ENCODE data around the gene VRK2. TPM values are rescaled to one million over a fixed set of nuclear protein-coding genes. Genes with fewer than 3 reads are reported as not detected.
A peak's percentile ranks its signal among the peaks of the same experiment; 100 is the strongest.

The VRK2 gene
- total and polyA plus RNA-seq, 2 experiments from 2014 or later, result 19.0 to 22.5 TPM

- ATAC-seq, result no peak
- H3K4me2 ChIP-seq, result peak overlapping the region; percentile 72
- peak overlapping the region; percentile 79; the same call in 1 of the 2 replicates for H2AFZ ChIP-seq
These were observed 848 bp downstream of the VRK2 start for GRCh38 chr2:58047373-58047935.

GRCh38 chr2:58047961-58048360 lies 1.4 kb downstream of the VRK2 start:
- Mint-ChIP-seq H3K4me3 (peak overlapping the region; percentile 80), H3K27ac (no peak overlapping the region), H3K4me1 (peaks cover 29% of the 10 kb centered on the region), H3K36me3 (ENCODE audit: low read depth) (peaks cover 5% of the 10 kb centered on the region), H3K27me3 (ENCODE audit: insufficient read depth, low read depth, poor library complexity) (no peaks in the 10 kb centered on the region), H3K9me3 (no peaks in the 10 kb centered on the region)
- TF ChIP-seq EZH2phosphoT487 (IDR thresholded peaks at IDR 0.05; ENCODE audit: unreplicated experiment) (no peak), NANOG (IDR thresholded peaks at IDR 0.05; ENCODE audit: borderline replicate concordance) (no peak), ETS1 (IDR thresholded peaks at IDR 0.05) (no peak), EZH2 (IDR thresholded peaks at IDR 0.05; ENCODE audit: low read depth, unreplicated experiment) (no peak), POLR2AphosphoS5 (IDR thresholded peaks at IDR 0.05; ENCODE audit: low read depth) (no peak), CREB1 (CRISPR knock-in tag; IDR thresholded peaks at IDR 0.05; ENCODE audit: low read depth) (no peak), ZNF331 (CRISPR knock-in tag; IDR thresholded peaks at IDR 0.05; ENCODE audit: low read depth) (no peak)
- H3K4me3 ChIP-seq, result peak overlapping the region; percentile 52
- no peak overlapping the region for H2AFZ ChIP-seq
- ATAC-seq, result no peak
- DNase-seq (ENCODE audit: low spot score), result no peak
- H3K4me2 ChIP-seq, result peak overlapping the region; percentile 72
- H3K27me3 ChIP-seq (ENCODE audit: insufficient read depth), result no peaks in the 10 kb centered on the region
- H3K36me3 ChIP-seq (ENCODE audit: insufficient read depth), result no peaks in the 10 kb centered on the region
- no peaks in the 10 kb centered on the region for H3K9me2 ChIP-seq (ENCODE audit: insufficient read depth)
- H3F3A ChIP-seq (replicated peaks; ENCODE audit: low read depth), result peaks cover 7% of the 10 kb centered on the region
- peaks cover 16% of the 10 kb centered on the region for H3K79me2 ChIP-seq (replicated peaks; ENCODE audit: insufficient read depth)
- no peaks in the 10 kb centered on the region for H4K20me1 ChIP-seq (replicated peaks; ENCODE audit: insufficient read depth)
- H3K27ac ChIP-seq (ENCODE audit: low read depth), result no peak overlapping the region
- peaks cover 36% of the 10 kb centered on the region for H3K4me1 ChIP-seq (ENCODE audit: insufficient read depth)

More at GRCh38 chr2:58047373-58047935, 848 bp downstream of the VRK2 start:
- Mint-ChIP-seq H3K36me3 (ENCODE audit: low read depth) (peaks cover 5% of the 10 kb centered on the region), H3K4me3 (peak overlapping the region; percentile 80), H3K27ac (peak overlapping the region; percentile 93), H3K9me3 (no peaks in the 10 kb centered on the region), H3K27me3 (ENCODE audit: insufficient read depth, low read depth, poor library complexity) (no peaks in the 10 kb centered on the region), H3K4me1 (peaks cover 30% of the 10 kb centered on the region)
- peaks cover 7% of the 10 kb centered on the region for H3F3A ChIP-seq (replicated peaks; ENCODE audit: low read depth)
- DNase-seq (ENCODE audit: low spot score), result peak; percentile 10
- H3K79me2 ChIP-seq (replicated peaks; ENCODE audit: insufficient read depth), result peaks cover 16% of the 10 kb centered on the region
- no peaks in the 10 kb centered on the region for H3K27me3 ChIP-seq (ENCODE audit: insufficient read depth)
- no peaks in the 10 kb centered on the region for H3K9me2 ChIP-seq (ENCODE audit: insufficient read depth)
- H3K4me3 ChIP-seq, result peak overlapping the region; percentile 52
- peaks cover 36% of the 10 kb centered on the region for H3K4me1 ChIP-seq (ENCODE audit: insufficient read depth)
- TF ChIP-seq CREB1 (CRISPR knock-in tag; IDR thresholded peaks at IDR 0.05; ENCODE audit: low read depth), result no peak
- TF ChIP-seq POLR2AphosphoS5 (IDR thresholded peaks at IDR 0.05; ENCODE audit: low read depth), result no peak
- TF ChIP-seq ZNF331 (CRISPR knock-in tag; IDR thresholded peaks at IDR 0.05; ENCODE audit: low read depth), result no peak
- H3K27ac ChIP-seq (ENCODE audit: low read depth), result peak overlapping the region; percentile 93
- H4K20me1 ChIP-seq (replicated peaks; ENCODE audit: insufficient read depth), result no peaks in the 10 kb centered on the region
- no peaks in the 10 kb centered on the region for H3K36me3 ChIP-seq (ENCODE audit: insufficient read depth)

GRCh38 chr2:58051445-58051844 lies 4.8 kb downstream of the VRK2 start:
- H3K36me3 ChIP-seq (ENCODE audit: insufficient read depth), result no peaks in the 10 kb centered on the region
- H3K4me1 ChIP-seq (ENCODE audit: insufficient read depth), result peaks cover 40% of the 10 kb centered on the region
- no peak overlapping the region for H2AFZ ChIP-seq
- peaks cover 16% of the 10 kb centered on the region for H3K79me2 ChIP-seq (replicated peaks; ENCODE audit: insufficient read depth)
- no peak overlapping the region for H3K4me3 ChIP-seq
- no peak overlapping the region for H3K4me3 Mint-ChIP-seq
- no peaks in the 10 kb centered on the region for H4K20me1 ChIP-seq (replicated peaks; ENCODE audit: insufficient read depth)
- H3K27ac Mint-ChIP-seq, result peak overlapping the region; percentile 15; the same call in 1 of the 2 replicates
- DNase-seq (ENCODE audit: low spot score) (no peak), ATAC-seq (no peak)
- H3F3A ChIP-seq (replicated peaks; ENCODE audit: low read depth), result no peaks in the 10 kb centered on the region
- H3K9me2 ChIP-seq (ENCODE audit: insufficient read depth), result no peaks in the 10 kb centered on the region
- no peaks in the 10 kb centered on the region for H3K27me3 ChIP-seq (ENCODE audit: insufficient read depth)
- H3K27ac ChIP-seq (ENCODE audit: low read depth), result no peak overlapping the region
- peak overlapping the region; percentile 12; the same call in 1 of the 2 replicates for H3K4me2 ChIP-seq
- H3K4me1 Mint-ChIP-seq, result peaks cover 35% of the 10 kb centered on the region
- no peaks in the 10 kb centered on the region for H3K27me3 Mint-ChIP-seq (ENCODE audit: insufficient read depth, low read depth, poor library complexity)
- H3K36me3 Mint-ChIP-seq (ENCODE audit: low read depth), result peaks cover 5% of the 10 kb centered on the region
- no peaks in the 10 kb centered on the region for H3K9me3 Mint-ChIP-seq
- TF ChIP-seq, protein P1, sequence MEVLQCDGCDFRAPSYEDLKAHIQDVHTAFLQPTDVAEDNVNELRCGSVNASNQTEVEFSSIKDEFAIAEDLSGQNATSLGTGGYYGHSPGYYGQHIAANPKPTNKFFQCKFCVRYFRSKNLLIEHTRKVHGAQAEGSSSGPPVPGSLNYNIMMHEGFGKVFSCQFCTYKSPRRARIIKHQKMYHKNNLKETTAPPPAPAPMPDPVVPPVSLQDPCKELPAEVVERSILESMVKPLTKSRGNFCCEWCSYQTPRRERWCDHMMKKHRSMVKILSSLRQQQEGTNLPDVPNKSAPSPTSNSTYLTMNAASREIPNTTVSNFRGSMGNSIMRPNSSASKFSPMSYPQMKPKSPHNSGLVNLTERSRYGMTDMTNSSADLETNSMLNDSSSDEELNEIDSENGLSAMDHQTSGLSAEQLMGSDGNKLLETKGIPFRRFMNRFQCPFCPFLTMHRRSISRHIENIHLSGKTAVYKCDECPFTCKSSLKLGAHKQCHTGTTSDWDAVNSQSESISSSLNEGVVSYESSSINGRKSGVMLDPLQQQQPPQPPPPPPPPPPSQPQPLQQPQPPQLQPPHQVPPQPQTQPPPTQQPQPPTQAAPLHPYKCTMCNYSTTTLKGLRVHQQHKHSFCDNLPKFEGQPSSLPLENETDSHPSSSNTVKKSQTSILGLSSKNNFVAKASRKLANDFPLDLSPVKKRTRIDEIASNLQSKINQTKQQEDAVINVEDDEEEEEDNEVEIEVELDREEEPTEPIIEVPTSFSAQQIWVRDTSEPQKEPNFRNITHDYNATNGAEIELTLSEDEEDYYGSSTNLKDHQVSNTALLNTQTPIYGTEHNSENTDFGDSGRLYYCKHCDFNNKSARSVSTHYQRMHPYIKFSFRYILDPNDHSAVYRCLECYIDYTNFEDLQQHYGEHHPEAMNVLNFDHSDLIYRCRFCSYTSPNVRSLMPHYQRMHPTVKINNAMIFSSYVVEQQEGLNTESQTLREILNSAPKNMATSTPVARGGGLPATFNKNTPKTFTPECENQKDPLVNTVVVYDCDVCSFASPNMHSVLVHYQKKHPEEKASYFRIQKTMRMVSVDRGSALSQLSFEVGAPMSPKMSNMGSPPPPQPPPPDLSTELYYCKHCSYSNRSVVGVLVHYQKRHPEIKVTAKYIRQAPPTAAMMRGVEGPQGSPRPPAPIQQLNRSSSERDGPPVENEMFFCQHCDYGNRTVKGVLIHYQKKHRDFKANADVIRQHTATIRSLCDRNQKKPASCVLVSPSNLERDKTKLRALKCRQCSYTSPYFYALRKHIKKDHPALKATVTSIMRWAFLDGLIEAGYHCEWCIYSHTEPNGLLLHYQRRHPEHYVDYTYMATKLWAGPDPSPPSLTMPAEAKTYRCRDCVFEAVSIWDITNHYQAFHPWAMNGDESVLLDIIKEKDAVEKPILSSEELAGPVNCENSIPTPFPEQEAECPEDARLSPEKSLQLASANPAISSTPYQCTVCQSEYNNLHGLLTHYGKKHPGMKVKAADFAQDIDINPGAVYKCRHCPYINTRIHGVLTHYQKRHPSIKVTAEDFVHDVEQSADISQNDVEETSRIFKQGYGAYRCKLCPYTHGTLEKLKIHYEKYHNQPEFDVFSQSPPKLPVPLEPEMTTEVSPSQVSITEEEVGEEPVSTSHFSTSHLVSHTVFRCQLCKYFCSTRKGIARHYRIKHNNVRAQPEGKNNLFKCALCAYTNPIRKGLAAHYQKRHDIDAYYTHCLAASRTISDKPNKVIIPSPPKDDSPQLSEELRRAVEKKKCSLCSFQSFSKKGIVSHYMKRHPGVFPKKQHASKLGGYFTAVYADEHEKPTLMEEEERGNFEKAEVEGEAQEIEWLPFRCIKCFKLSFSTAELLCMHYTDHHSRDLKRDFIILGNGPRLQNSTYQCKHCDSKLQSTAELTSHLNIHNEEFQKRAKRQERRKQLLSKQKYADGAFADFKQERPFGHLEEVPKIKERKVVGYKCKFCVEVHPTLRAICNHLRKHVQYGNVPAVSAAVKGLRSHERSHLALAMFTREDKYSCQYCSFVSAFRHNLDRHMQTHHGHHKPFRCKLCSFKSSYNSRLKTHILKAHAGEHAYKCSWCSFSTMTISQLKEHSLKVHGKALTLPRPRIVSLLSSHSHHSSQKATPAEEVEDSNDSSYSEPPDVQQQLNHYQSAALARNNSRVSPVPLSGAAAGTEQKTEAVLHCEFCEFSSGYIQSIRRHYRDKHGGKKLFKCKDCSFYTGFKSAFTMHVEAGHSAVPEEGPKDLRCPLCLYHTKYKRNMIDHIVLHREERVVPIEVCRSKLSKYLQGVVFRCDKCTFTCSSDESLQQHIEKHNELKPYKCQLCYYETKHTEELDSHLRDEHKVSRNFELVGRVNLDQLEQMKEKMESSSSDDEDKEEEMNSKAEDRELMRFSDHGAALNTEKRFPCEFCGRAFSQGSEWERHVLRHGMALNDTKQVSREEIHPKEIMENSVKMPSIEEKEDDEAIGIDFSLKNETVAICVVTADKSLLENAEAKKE (CRISPR knock-in tag; IDR thresholded peaks at IDR 0.05), result no peak

All from GM23338 (cell line).